ENCODE measurements around the gene PRICKLE1.

- TF ChIP-seq POLR2AphosphoS5 (IDR thresholded peaks at IDR 0.05) (no peak), CTCF (IDR thresholded peaks at IDR 0.05; ENCODE audit: poor library complexity, severe bottlenecking) (no peak), EZH2 (IDR thresholded peaks at IDR 0.05; ENCODE audit: borderline replicate concordance, insufficient read depth, low read length, poor library complexity, severe bottlenecking) (no peak), MXI1 (conservative IDR thresholded peaks at IDR 0.05; ENCODE audit: poor library complexity, severe bottlenecking) (no peak), SMC3 (conservative IDR thresholded peaks at IDR 0.05; ENCODE audit: poor library complexity) (no peak)
Observed at GRCh38 chr12:42564996-42565395, 24.6 kb downstream of the PRICKLE1 start.
